HG02840 (cell line): ENCODE results near the gene PTBP3.
"Not testable (repeated sequence)": the region's sequence is repeated elsewhere in the genome, so short reads cannot be mapped to it uniquely, and the experiment has no call there.

ENCODE experiments used
- ATAC-seq: cut with Tn5 transposase; IDR thresholded peaks from one replicate; pipeline ENCODE4 v1.9.1; 2021; ENCODE audit warnings: mild to moderate bottlenecking, moderate library complexity, moderate number of reproducible peaks; ENCODE audit not compliant: unreplicated experiment, low FRiP score

PTBP3 gene

DNA sequence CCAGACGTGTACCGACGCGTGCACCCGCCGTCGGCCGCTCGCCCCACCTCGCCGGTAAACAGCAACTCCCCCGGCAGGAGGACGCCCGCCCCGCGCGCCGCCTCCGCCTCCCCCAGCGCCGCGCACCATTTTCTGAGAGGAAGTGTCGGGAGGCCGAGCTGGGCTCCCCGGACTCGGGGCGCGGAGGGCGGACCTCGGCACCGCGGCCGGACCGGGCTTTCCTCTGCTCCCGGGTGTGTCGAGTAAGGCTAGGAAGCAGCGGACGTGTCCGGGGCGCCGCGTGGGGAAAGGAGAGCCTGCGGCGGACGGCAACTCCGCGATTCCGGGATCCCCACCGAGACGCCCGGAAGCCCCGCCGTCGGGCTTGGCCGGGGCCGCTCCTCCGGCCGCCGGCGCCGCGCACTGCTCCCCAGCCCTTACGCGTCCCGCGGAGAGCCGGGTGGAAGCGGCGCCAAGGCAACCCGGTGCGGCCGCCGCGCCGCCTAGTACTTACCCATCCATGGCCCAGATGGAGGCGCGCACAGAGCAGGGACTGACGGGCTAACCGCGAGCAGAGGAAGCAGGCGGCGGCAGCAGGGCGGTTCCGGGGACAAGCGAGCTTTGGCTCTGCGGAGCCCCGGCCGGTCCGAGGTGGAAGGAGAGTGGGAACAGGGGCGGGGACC is at the start of gene PTBP3:
Gene PTBP3, minus strand, starts transcription at position 643 of the 662 bp plus-strand sequence. CDS start 35,754 bp downstream, outside the sequence.
- peak; percentile 53 for ATAC-seq

- no peak for ATAC-seq
Measured at GRCh38 chr9:112382501-112383364, 49.3 kb upstream of the PTBP3 start.

- ATAC-seq, result no peak
Measured at GRCh38 chr9:112382066-112382465, 48.6 kb upstream of the PTBP3 start.

- no peak for ATAC-seq
Measured at GRCh38 chr9:112380825-112381221, 47.4 kb upstream of the PTBP3 start.

GRCh38 chr9:112380102-112380824 is 46.8 kb upstream of the PTBP3 start, which contains the start of gene HSDL2:
Gene HSDL2 (plus strand): TSS chr9:112380108. CDS start chr9:112380164, 56 bp downstream.
- peak; percentile 15 for ATAC-seq

- ATAC-seq, result peak; percentile 85
Measured at GRCh38 chr9:112379177-112380101, 46.0 kb upstream of the PTBP3 start.

DNA sequence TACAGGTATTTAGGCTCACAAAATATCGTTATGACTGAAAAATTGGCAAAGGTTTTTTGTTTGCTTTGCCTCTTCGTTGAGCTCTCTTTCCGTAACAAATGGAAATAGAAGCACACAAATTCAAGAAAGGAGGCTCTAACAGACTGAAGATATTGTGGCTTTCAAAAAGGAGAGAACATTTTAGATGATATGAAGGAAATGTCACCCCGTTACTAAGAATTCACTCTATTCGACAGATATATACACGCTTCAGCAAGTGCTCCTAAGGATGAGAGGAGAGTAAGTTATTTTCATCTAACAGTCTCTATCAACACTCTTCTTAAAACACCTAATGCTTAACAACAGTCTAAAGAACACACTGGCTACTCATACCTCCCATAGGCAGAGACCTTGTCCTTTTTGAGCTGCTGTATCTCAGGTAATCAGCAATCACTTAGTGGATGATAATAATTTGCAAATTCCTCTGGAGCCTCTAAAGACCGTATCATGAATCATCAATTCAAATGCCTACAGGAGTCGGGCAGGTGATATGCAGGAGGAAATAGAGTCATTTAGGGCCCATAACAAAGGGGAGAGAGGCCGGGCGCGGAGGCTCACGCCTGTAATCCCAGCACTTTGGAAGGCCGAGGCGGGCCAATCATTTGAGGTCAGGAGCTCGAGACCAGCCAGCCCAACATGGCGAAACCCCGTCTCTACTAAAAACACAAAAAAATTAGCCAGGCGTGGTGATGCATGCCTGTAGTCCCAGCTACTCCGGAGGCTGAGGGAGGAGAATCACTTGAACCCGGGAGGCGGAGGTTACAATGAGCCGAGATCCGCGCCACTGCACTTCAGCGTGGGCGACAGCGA is 45.1 kb upstream of the PTBP3 start:
- peak; percentile 10 for ATAC-seq

- ATAC-seq, result no peak
Measured at GRCh38 chr9:112377684-112378327, 44.4 kb upstream of the PTBP3 start.

DNA sequence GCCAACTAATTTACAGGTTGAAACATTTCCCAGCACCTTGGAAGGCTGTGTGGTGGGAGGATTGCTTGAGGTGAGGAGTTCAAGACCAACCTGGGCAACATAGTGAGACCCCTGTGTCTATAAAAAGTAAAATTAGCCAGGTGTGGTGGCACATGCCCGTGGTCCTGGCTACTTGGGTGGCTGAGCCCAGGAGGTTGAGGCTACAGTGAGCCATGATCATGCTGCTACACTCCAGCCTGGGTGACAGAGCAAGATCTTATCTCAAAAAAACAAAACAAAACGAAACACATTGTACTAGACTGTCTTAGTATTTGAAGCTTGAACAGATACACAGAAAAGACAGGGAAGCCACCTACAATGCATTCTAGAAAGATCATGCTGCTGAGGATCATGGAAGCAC is 43.7 kb upstream of the PTBP3 start:
- ATAC-seq, result no peak

GRCh38 chr9:112375361-112375760 is 41.9 kb upstream of the PTBP3 start:
- ATAC-seq, result no peak

GRCh38 chr9:112374232-112374631 is 40.8 kb upstream of the PTBP3 start:
- not testable (repeated sequence) for ATAC-seq

DNA sequence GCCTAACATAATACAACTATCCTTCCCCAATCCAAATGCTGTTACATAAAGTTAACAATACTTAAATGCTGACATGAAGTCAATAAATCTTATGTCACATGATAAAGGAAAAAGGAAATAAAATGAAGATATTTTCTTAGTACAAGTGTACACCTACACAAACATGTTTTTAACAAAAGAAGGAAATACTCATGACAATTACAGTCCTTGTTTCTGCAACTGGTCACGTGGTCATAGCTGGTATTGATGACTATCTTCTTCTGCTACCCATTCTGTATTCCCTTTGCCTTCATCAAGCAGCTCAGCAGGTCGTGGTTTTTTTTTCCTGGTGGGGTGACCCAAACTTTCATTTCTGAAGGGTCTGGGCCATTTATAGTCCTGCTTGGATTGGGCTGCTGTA is 40.2 kb upstream of the PTBP3 start:
- not testable (repeated sequence) for ATAC-seq

GRCh38 chr9:112371060-112371459 is 37.6 kb upstream of the PTBP3 start:
- no peak for ATAC-seq

DNA sequence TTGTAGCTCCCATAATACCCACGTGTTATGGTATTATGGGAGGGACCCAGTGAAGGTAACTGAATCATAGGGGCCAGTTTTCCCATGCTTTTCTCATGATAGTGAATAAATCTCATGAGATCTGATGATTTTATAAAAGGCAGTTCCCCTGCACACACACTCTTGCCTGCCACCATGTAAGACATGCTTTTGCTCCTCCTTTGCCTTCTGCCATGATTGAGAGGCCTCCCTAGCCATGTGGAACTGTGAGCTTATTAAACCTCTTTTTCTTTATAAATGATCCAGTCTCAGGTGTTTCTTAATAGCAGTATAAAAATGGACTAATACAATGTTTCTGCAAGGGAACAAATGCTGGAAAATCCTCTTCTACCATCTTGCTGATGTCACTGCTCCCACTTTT is 36.4 kb upstream of the PTBP3 start:
- ATAC-seq, result no peak

DNA sequence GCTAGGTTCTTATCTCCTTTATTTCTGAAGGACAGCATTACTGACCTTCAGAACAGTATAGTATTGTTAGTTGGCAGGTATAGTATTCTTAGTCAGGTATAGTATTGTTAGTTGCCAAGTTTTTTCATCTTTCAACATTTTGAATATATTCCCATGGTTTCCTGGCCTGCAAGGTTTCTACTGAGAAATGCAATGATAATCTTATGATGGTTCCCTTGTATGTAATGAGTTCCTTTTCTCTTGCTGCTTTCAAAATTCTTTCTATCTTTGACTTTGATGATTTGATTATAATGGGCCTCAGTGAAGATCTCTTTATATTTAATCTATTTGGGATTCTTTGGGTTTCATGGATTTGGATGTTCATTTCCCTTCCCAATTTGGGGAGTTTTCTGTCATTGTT is 34.0 kb upstream of the PTBP3 start:
- no peak for ATAC-seq

DNA sequence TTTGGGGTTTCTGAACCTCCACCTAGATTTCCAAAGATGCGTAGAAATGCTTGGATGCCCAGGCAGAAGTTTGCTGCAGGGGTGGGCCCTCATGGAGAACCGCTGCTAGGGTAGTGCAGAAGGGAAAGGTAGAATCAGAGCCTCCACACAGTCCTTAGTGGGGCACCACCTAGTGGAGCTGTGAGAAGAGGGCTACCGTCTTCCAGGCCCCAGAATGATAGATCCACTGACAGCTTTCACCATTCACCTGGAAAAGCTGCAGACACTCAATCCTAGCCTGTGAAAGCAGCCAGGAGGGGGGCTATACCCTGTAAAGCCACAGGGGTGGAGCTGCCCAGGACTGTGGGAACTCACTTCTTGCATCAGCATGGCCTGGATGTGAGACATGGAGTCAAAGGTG is 33.2 kb upstream of the PTBP3 start:
- no peak for ATAC-seq

DNA sequence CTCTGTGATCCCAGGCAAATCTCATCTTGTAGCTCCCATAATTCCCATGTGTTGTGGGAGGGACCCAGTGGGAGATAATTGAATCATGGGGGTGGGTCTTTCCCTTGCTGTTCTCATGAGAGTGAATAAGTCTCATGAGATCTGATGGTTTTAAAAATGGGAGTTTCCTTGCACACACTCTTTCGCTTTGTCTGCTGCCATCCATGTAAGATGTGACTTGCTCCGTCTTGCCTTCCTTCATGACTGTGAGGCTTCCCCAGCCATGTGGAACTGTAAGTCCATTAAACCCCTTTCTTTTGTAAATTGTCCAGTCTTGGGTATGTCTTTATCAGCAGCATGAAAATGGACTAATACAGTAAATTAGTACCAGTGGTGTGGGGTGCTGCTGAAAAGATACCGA is 31.8 kb upstream of the PTBP3 start:
- not testable (repeated sequence) for ATAC-seq

- no peak for ATAC-seq
Measured at GRCh38 chr9:112364761-112365160, 31.3 kb upstream of the PTBP3 start.

DNA sequence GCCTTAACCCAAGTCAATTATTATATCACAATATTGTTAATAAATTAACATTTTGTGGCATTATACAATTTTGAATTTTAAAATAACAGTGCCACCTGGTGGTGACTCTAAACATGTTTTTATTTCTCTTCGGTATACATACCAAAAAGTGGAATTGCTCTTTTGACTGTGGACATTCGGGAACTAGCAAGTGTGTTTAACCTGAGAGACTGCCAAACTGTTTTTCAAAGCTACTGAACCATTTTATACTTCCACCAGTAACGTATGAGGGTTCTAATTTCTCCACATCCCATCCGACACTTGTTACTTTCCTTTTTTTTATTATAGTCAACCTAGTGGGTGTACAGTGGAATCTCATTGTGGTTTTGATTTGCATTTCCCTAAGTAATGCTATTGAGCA is 28.2 kb upstream of the PTBP3 start:
- ATAC-seq, result no peak
